DMS53 treated with DMSO at 0.1 percent for 48 hours (cell line): ENCODE results near the gene RNF223.
A peak's percentile ranks its signal among the peaks of the same experiment; 100 is the strongest.

Source experiments
- DNase-seq: peaks from one replicate; lab custom pipeline; 2025; ENCODE audit not compliant: unreplicated experiment; lab: John Stamatoyannopoulos, UW

The RNF223 gene

DNA sequence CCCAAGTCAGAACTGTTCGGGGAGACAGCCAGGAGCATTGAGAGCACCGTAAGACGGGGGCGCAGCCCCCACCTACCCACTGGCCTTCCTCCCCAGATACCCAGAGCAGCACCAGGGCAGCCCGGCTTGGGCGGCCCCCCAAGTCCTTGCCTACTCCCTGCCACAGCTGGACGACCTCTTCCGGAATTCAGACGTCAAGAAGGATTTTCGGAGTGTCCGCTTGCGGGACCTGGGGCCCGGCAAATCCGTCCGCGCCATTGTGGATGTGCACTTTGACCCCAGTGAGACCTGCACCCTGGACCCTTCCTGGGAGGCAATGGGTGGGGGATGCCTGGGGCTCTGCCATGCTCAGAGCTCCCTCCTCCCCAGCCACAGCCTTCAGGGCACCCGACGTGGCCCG lies 26.7 kb downstream of the RNF223 start:
- DNase-seq, result no peak

DNA sequence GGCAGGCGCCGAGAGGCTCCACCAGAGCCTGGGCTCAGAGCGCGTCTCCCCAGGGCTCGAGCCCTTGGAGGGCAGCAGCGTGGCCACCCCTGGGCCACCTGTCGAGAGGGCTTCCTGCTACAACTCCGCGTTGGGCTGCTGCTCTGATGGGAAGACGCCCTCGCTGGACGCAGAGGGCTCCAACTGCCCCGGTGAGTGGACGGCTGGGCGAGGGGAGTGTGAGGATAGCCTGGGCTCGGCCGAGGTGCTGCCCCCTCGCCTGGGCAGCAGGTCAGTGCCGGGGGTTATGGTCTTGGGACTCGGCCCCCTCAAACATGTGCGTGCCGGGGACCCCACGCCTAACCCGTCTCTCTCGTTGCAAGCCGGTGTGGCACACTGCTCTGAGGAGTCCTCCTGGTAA lies 27.3 kb downstream of the RNF223 start:
- no peak for DNase-seq

DNA sequence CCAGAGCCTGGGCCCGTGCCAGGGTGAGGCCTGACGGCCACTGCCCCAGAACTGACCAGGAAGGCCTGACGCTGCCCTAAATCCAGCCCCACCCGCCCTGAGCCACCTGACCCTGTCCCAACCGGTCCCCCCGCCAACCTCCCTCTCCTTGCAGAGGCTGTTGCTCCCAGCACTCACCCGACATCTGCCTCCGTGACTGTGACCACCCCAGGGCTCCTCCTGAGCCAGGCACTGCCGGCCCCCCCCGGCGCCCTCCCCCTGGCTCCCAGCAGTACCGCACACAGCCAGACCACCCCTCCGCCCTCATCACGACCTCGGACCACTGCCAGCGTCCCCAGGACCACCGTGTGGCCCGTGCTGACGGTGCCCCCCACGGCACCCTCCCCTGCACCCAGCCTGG lies 27.9 kb downstream of the RNF223 start:
- DNase-seq, result no peak

DNA sequence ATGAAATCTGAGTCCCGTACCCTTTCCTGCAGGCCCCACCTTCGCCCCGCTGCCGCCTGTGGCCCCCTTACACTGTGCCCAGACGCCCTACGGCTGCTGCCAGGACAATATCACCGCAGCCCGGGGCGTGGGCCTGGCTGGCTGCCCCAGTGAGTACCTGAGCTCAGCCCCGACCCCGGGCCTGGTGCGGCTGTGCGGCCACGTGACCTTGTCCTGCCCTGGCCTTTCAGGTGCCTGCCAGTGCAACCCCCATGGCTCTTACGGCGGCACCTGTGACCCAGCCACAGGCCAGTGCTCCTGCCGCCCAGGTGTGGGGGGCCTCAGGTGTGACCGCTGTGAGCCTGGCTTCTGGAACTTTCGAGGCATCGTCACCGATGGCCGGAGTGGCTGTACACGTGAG lies 29.0 kb downstream of the RNF223 start:
- no peak for DNase-seq

DNA sequence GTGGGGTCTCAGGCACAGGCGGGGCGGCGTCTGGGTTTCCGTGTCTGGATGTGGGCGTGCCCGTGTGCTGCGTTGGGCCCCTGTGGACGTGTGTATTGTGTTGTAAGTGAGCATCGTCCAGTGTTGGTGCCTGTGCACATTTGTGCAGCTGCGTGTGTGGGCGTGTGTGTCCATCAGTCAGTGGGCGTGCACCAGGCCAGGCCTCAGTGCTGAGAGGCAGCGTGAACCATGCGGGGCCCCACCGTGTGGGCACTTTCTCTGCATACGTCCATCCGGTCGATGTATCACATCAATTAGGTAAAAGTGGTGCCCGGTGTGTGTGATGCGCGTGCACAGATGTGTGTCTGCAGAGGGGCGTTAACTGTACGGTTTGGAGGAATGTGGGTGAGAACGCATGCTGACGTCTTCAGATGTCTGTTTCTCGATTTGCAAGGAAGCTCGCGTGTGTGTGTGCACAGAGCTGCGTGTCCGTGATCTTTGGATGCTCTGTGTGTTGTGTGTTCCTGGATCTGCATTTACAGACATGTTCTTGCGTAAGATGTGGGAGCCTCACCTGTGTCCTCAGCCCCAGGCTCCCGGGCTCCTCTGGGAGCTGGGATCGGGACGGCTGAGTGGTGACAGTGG lies 29.5 kb downstream of the RNF223 start:
- DNase-seq, result no peak

DNA sequence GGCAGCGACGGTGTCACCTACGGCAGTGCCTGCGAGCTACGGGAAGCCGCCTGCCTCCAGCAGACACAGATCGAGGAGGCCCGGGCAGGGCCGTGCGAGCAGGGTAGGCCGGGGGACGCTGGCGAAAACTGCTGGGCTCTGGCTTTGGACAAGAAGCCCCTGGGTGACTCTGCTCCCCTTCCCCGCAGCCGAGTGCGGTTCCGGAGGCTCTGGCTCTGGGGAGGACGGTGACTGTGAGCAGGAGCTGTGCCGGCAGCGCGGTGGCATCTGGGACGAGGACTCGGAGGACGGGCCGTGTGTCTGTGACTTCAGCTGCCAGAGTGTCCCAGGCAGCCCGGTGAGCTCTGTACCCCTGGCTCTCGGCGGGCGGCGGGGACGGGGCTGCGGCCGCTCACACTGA lies 30.2 kb downstream of the RNF223 start:
- no peak for DNase-seq

DNA sequence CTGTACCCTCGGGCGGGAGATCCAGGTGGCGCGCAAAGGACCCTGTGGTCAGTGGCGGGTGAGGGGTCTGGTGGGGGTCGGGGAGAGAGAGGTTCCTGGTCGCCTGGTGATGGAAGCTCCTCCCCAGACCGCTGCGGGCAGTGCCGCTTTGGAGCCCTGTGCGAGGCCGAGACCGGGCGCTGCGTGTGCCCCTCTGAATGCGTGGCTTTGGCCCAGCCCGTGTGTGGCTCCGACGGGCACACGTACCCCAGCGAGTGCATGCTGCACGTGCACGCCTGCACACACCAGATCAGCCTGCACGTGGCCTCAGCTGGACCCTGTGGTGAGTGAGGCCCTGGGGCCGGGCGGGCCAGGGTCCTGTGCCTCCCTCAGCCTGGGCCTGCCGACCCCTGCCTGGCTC lies 30.7 kb downstream of the RNF223 start:
- DNase-seq, result no peak

DNA sequence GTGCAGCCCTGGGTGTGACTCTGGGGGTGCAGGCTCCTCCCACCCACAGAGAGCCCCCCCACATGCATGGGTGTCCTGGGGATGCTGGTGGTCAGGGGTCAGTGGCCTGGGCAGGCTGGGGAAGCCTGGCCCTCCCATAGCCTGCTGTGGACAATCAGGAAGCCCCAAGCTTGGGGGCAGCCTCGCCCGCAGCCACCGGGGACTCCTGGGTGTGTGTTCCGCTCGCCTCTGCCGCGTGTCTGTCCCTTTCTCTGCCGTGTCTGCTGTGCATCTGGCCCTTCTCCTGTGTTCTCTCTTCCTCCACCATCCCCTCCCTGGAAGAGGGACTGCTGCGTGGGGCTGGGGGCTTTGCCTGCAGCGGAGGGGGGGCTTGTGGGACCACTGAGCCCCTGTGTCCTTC lies 31.3 kb downstream of the RNF223 start:
- no peak for DNase-seq

DNA sequence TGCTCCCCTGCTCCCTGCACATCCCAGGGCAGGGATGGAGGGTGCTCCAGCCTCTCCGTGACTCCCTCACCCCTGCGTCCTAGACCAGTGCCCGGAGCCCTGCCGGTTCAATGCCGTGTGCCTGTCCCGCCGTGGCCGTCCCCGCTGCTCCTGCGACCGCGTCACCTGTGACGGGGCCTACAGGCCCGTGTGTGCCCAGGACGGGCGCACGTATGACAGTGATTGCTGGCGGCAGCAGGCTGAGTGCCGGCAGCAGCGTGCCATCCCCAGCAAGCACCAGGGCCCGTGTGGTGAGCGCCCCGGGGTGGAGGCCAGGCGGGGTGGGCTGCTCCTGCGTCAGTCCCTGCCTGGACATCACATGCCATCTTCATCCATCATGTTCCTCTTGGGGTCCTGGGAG lies 32.2 kb downstream of the RNF223 start:
- DNase-seq, result no peak

DNA sequence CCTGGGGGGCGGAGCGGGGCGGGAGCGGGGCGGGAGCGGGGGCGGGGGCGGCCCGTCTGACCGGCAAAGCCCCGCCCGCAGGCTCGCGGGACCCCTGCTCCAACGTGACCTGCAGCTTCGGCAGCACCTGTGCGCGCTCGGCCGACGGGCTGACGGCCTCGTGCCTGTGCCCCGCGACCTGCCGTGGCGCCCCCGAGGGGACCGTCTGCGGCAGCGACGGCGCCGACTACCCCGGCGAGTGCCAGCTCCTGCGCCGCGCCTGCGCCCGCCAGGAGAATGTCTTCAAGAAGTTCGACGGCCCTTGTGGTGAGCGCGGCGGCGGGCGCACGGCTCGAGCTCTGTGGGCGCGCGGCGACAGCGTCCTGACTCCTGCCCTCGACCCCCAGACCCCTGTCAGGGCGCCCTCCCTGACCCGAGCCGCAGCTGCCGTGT lies 33.0 kb downstream of the RNF223 start:
- DNase-seq, result no peak

DNA sequence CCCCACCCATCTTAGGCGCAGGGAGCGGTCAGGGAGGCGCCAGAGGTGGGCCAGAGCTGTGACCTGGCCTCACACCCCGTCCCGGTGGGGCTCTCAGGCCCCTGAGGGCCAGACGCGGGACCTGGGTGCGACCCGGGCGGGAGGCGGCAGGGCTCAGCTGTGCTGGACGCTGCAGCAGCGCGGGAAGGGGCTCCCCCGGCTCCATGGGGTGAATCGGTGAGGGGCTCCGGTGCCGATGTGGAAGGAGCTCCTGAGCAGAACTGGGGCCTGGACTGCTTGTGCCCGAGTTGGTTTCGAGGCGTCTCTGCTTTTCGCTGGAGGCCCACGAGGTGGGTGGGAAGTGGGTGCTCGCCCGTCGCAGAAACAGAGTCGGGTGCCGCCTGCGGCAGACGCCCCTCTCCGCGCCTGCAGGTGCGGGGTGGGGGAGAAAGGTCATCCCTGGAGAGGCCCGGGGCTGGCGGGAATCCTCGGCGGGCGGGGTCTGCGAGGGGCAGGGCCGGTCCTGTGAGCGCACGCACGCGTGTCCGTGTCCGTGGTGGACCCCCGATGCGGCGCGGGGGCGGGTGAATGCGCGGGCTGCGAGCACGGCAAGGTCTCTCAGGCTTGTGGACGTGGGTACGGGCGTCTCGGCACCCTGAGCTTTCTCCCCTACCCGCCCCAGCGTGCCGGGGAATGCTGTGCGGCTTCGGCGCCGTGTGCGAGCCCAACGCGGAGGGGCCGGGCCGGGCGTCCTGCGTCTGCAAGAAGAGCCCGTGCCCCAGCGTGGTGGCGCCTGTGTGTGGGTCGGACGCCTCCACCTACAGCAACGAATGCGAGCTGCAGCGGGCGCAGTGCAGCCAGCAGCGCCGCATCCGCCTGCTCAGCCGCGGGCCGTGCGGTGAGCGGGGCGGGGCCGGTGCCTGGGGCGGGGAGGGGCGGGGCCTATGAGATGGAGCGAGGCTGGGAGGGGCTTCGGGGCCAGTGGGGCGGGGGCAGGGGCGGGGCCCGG lies 33.8 kb downstream of the RNF223 start:
- peak; percentile 78 for DNase-seq

DNA sequence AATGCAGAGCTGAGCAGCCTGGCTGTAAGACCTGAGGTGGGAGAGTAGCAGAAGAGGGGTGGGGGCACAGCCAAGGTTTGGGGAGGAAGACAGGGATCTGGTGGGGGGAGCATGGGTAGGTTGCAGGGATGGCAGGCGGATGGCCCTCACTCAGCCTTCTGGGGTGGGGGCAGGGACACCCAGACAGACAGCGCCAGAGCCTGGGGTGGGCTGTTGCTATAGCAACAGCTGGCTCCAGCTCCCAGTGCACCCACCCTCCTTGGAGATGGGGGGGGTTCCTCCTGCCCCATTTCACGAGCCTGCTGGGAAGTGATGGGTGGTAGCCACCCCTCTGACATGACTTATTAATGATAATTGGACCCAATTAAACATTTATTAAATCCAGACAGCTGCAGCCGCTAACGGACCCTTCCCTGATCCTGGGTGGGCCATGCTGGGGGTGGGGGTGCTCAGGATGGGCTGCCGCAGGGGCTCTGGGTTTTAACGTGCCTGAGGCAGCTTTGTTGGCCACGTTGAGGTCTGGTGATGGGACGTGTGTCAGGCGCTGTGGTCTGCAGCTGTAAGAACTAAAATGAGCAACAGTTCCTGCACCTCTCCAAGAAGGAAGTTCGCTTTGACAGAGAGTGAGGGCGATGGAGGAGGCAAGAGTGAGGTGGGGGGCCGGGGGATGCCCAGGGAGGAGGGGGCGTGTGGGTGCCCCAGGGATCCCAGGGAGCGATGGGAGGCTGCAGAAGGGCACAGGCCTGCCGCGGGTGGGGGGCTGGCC lies 34.8 kb downstream of the RNF223 start:
- no peak for DNase-seq

DNA sequence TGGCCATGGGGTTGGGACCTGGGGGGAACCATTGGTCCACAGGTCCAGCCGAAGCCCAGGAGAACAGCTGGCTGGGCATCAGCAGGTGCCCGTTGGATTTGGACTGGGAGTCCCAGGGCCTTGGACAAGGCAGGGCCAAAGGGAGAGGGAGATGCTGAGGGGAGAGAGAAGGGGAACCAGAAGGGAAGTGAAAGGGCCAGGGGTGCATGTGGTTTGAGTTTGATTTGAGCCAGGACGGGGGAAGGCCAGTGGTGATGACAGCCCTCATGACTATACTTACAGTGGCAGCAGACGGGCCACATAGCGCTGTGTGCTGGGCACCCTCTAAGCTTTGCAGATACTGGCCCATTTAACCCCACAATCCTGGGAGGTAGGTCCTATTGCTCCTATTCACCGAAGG lies 35.4 kb downstream of the RNF223 start:
- DNase-seq, result no peak

DNA sequence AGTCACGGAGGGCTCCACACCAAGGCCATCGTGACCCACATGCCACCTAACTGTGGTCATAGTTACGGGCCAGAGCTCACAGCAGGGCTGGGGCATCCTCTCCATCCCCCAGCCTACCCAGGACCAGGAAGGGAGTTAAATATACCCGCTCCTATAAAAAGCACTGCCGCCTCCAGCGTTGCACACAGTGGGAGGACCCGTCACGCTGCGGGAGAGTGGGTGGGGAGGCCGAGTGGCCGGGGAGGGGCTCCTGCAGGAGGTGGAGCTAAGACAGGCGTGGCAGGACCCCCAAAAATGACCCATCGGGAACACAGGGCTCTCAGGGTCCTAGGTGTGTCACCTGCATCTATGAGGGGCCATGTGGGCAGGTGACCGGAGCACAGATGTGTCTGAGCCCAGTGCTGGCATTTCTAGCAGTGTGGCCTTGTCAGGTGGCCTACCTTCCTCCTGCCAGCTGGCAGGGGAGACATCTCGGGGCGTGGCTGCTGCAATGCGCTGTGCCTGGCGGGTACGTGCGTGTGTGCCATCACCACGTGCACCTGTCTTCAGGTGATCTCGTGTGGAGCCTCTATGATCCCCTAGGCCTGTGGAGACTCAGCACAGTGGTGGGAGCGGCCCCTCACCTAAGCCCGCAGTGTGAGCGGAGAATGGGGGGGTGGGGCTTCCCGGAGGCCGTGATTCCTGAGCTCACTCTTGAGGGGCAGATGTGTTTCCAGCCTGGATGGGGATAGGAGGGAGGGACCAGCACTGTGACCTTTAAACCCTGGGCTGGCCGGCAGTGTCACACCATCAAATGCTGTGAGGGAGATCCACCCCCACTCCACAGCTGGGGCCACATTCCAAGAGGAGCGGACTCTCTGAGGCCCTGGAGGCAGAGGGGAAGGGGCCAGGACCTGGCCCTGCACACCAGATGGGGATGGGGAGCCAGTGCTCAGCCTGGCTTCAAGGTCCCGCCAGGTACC lies 36.5 kb downstream of the RNF223 start:
- DNase-seq, result no peak

DNA sequence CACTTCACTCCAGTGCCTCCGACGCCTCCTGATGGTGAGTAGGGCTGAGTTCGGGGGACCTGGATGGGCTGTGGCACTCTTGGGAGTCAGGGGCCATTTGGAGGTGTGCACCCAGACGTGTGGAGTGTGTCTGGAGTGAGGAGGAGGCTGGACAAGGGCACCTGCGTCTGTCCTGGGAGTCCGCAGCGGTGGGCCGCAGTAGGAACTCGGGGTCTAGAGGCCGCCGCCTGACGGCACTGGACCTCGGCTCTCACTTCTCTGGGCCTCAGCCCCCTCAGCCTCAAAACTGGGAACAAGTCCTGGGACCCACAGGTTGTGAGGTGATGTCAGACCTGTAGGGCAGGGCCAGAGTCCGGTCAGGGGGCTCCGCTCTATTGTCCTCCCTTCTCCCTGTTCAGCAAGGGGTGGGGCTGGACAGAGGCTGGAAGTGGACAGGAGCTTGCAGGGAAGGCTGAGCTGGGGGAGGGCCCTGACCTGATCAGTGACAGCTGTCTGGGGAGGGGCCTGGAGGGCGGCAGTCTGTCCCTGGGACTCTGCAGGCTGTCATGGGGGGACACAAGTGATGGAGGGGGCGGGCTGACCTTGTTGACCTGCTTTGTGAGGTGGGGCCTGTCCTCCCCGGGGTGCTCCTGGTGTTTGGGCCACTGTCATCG lies 38.7 kb downstream of the RNF223 start:
- no peak for DNase-seq

DNA sequence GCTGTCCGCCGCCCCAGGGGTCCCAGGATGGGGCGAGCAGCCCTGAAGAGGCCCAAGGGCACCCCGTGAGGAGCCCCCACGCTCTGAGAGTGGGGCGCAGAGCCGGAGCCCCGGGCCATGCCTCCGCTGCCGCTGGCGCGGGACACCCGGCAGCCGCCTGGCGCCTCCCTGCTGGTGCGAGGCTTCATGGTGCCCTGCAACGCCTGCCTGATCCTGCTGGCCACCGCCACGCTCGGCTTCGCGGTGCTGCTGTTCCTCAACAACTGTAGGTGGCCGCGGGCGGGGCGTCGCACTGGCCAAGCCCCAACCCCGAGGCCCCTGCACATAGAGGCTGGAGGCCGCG lies 39.7 kb downstream of the RNF223 start:
- no peak for DNase-seq

DNA sequence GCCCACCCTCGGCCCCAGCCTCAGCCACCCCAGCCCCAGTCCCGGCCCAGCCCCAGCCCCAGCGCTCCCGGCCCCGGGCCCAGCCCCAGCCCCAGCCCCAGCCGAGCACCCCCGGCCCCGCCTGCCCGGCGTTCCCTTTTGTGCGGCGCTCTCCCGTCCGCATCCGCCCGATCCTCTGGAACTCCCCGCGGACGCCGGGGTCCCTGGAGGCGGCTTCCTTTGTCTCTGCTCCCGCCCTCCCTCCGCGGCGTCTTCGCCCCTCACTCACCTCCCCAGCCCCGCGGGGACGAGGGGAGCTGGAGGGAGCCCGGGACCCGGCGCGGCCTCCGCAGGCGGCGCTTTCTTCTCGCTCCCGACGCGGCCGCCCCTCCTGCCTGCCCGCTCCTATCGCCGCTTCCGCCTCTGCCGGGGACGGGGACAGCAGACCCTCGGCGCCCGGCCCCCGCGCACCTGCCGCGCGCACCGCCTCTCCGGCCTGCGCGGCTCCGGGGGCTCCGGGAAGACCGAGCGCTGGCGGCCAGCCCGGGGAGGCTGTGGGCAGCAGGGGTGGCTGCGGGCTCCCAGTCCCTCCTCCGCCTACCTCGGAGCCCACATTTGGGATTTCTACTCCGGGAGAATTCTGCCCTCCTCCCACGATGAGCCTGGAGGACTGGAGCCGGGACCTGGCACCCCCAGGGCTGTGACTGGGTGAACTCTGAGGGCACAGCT lies 40.2 kb downstream of the RNF223 start:
- no peak for DNase-seq

DNA sequence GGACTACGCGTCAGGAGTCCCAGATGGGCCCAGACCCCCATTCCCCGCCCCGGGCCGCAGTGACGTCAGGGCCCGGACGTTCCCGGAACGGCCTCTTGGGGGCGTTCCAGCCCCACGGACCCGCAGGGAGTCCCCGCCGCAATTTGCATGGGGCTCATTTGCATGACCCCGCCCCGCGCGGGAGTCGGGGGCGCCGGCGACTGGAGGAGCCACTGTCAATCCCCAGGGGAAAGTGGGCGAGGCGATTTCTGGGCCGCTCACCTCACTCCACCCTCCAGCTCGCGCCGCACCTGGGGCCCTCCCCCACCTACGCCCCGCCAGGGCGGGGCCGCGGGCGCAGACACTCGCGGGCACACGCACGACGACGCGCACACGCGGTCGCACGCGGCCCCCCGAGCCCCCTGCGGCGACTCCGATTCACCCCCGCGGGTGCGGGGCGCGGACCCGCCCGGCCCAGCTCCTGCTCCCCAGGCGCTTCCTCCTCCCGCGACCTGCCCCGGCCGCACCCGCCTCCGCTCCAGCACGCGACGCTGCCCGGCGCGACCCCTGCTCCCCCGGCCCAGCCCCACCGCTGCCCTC lies 41.0 kb downstream of the RNF223 start:
- DNase-seq, result no peak

DNA sequence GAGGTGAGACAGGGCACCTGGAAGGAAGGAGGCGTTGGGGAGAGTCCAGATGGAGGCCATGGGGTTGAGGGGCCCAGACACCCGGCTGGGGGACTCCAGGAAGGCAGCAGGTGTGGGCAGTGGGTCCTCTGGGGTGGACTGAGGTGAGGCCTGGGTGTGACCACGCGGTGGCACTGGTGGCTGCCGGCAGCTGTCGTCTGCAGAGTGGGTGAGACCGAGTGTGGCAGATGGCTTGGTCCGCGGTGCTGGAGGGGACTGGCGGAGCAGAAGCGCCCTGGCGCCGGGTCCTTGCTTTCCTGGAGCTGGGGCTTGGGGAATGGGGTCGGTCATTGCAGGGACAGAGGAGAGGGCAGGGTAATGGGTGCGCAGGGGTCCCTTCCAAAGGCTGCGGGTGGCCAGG lies 41.7 kb downstream of the RNF223 start:
- DNase-seq, result no peak
